Measurements from ENCODE around the gene TRMT112.

The TRMT112 gene

DNA sequence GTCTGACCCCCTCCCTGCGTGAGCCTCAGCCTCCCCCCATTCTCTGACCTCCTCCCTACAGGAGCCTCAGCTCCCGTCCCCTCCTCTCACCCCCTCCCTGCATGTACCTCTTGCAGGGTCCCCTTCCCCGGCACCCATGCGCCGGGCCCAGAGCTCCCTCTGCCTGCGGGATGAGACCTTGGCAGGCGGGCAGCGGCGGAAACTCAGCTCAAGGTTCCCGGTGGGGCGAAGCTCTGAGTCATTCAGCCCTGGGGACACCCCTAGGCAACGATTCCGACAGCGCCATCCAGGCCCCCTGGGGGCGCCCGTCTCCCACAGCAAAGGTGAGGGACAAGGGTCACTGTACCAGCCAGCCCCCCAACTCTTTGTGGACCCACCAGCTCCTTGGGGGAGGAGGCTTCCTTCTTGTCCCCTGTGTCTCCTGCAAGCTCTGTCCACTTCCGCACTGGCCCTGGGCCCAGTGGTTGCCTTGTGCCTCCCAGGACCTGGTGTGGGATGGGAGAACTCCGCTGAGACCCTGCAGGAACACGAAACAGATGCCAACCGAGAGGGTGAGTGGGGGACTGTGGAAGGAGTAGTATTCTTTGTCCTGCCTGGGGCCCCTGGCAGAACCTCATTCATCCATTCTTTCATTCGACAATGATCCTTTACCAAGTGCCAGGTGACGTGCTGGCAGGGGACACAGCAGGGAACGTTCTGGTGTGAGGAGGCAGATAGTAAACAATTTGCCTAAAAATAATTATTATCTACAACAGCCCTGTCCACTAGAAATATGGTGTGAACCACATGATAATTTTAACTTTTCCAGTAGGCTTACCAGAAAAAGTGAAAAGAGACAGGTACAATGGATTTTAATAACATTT lies 38.0 kb upstream of the TRMT112 start:
- peaks cover 5% of the 10 kb centered on the region for H3K36me3 Mint-ChIP-seq (ENCODE audit: low read depth)
- H3K9me3 Mint-ChIP-seq: no peaks in the 10 kb centered on the region
- H3K27ac Mint-ChIP-seq: no peak overlapping the region
- H3K4me3 Mint-ChIP-seq: no peak overlapping the region
- peaks cover 32% of the 10 kb centered on the region for H3K4me1 Mint-ChIP-seq (ENCODE audit: low read depth)
- no peaks in the 10 kb centered on the region for H3K27me3 Mint-ChIP-seq

DNA sequence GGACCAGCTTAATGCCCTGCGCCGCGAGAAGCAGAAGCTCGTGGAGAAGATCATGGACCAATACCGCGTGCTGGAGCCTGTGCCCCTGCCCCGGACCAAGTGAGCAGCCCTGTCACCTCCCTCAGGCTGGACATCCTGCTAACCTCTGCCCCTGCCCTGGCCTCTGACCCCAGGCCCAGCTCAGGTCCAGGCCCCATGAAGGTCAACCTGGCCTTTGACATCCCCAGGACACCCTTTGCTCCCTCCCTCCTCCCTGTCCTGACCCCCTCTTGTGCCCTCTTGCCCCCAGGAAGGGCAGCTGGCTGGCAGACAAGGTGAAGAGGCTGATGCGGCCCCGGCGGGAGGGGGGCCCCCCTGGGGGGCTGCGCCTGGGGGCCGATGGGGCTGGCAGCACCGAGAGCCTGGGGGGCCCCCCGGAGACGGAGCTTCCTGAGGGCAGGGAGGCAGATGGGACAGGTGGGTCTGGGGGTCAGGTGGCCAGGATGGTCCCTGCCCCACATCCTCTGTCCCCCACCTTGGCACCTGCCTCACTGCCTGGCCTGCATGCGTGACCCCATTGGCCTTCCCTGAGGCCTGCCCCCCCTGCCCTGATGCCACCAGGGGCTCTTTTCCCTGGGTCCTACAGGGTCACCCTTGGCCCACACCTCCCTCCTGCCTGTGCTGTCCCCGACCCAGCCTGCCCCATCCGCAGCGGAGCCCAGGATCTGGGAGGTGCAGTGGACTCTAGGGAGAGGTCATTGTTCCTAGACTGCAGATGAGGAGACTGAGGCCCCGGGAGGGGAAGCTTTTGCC lies 36.6 kb upstream of the TRMT112 start:
- H3K4me1 Mint-ChIP-seq (ENCODE audit: low read depth): peaks cover 23% of the 10 kb centered on the region
- H3K4me3 Mint-ChIP-seq: no peak overlapping the region
- no peak overlapping the region for H3K27ac Mint-ChIP-seq
- H3K36me3 Mint-ChIP-seq (ENCODE audit: low read depth): peaks cover 5% of the 10 kb centered on the region
- no peaks in the 10 kb centered on the region for H3K9me3 Mint-ChIP-seq
- no peaks in the 10 kb centered on the region for H3K27me3 Mint-ChIP-seq

DNA sequence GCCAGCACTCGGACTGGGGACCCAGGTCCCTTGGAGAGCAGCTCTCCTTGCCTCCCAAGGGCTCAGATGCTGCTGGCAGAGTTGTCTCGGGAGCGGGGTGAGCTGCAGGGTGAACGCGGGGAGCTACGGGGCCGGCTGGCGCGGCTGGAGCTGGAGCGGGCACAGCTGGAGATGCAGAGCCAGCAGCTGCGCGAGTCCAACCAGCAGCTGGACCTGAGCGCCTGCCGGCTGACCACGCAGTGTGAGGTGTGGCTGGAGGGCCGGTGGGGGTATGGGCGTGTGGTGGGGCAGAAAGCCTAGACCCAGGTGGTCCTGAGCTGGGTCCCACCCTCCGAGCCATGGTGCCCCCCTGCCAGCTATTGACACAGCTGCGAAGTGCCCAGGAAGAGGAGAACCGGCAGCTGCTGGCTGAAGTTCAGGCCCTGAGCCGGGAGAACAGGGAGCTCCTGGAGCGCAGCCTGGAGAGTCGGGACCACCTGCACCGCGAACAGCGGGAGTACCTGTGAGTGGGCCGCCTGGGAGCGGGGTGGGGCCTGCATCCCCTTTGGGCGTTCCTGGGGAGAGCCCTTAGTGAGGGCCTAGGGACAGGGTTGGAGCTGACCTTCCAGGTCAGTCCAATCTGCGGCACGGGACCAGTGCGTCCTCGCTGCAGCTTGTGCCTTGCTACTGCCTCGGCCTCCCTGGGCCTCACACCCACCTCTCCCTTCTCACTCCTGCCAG lies 35.8 kb upstream of the TRMT112 start:
- Mint-ChIP-seq H3K4me1 (ENCODE audit: low read depth) (peaks cover 20% of the 10 kb centered on the region), H3K4me3 (no peak overlapping the region), H3K36me3 (ENCODE audit: low read depth) (peaks cover 5% of the 10 kb centered on the region), H3K27me3 (no peaks in the 10 kb centered on the region), H3K27ac (no peak overlapping the region), H3K9me3 (no peaks in the 10 kb centered on the region)

DNA sequence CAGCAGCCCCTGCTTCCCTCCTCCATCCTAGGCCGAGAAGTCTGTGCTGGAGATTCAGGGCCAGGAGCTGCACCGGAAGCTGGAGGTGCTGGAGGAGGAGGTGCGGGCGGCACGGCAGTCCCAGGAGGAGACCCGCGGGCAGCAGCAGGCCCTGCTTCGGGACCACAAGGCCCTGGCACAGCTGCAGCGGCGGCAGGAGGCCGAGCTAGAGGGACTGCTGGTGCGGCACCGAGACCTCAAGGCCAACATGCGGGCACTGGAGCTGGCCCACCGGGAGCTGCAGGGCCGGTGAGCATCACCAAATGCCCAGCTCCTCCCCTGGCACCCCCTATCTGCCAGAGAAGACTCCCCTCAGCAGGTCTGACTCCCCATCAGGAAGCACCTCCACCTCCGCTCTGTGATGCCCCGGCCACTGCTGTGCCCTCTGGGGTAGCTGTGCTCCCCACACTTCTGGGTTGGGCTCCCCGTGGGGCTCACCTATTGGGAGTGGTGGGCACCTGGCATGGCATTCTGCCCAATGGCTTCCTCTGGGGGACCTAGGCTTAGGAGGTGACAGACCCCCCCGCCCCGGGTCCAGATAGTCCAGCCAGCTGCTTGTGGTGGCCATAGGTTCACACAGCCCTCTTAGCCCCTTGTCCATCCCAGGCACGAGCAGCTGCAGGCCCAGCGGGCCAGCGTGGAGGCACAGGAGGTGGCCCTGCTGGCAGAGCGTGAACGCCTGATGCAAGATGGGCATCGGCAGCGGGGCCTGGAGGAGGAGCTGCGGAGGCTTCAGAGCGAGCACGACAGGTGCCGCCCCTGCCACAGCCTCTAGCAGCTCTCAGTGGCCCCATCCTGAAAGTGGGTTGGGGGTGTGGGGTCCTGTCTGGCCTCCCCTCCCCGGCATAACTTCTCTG lies 35.0 kb upstream of the TRMT112 start:
- H3K9me3 Mint-ChIP-seq: no peaks in the 10 kb centered on the region
- no peaks in the 10 kb centered on the region for H3K27me3 Mint-ChIP-seq
- peaks cover 12% of the 10 kb centered on the region for H3K4me1 Mint-ChIP-seq (ENCODE audit: low read depth)
- peaks cover 5% of the 10 kb centered on the region for H3K36me3 Mint-ChIP-seq (ENCODE audit: low read depth)
- no peak overlapping the region for H3K27ac Mint-ChIP-seq
- H3K4me3 Mint-ChIP-seq: no peak overlapping the region

DNA sequence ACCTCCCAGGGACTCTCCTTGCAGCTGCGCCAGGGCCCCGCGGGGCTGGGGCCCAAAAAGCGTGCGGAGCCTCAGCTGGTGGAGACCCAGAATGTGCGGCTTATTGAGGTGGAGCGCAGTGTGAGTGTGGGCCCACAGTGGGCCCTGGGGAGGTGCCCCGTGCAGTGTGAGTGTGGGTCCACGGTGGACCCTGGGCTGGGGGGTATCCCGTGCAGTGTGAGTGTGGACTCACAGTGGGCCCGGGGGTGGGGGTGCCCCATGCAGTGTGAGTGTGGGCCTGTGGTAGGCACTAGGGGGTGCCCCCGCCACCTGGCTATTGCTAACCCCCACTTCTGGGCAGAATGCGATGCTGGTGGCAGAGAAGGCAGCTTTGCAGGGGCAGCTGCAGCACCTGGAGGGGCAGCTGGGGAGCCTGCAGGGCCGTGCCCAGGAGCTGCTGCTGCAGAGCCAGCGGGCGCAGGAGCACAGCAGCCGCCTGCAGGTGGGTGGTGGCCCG lies 33.8 kb upstream of the TRMT112 start:
- Mint-ChIP-seq H3K27me3 (no peaks in the 10 kb centered on the region), H3K27ac (no peak overlapping the region), H3K9me3 (no peaks in the 10 kb centered on the region), H3K36me3 (ENCODE audit: low read depth) (peaks cover 5% of the 10 kb centered on the region), H3K4me3 (no peak overlapping the region), H3K4me1 (ENCODE audit: low read depth) (peaks cover 6% of the 10 kb centered on the region)

DNA sequence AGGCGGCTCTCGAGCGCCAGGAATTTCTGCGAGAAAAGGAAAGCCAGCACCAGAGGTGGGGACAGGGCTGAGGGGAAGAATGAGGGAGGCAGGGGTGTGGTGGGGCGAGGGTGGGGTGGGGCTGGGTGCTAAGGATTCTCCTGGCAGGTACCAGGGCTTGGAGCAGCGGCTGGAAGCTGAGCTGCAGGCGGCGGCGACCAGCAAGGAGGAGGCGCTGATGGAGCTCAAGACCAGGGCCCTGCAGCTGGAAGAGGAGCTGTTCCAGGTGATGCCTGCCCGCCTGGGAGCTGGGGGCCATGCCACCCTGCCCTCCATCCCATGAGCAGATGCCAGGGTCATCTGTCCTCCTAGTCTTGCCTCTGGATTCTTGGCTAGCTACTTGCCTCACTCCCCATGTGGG lies 32.0 kb upstream of the TRMT112 start:
- Mint-ChIP-seq H3K27me3 (no peaks in the 10 kb centered on the region), H3K27ac (no peak overlapping the region), H3K4me1 (ENCODE audit: low read depth) (peaks cover 5% of the 10 kb centered on the region), H3K9me3 (no peaks in the 10 kb centered on the region), H3K36me3 (ENCODE audit: low read depth) (peaks cover 10% of the 10 kb centered on the region), H3K4me3 (no peak overlapping the region)

DNA sequence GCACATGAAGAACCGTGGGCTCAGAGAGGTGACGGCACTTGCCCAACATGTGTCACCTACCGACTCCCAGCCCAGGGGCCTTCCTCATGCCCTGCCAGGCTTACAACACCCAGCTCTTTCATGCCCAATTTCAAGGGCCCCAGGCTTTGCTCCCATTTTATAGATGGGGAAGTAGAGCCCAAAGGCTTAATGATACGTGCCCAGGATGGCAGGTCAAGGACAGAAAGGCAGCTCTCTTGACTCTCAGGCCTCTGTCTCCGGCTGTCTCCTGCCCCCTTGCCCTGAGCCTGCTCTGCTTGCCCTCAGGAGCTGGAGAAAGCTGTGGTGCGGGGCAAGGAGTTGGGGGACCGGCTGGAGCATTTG lies 31.6 kb upstream of the TRMT112 start:
- Mint-ChIP-seq H3K27me3 (no peaks in the 10 kb centered on the region), H3K4me1 (ENCODE audit: low read depth) (peaks cover 5% of the 10 kb centered on the region), H3K27ac (no peak overlapping the region), H3K4me3 (no peak overlapping the region), H3K9me3 (no peaks in the 10 kb centered on the region), H3K36me3 (ENCODE audit: low read depth) (peaks cover 10% of the 10 kb centered on the region)

DNA sequence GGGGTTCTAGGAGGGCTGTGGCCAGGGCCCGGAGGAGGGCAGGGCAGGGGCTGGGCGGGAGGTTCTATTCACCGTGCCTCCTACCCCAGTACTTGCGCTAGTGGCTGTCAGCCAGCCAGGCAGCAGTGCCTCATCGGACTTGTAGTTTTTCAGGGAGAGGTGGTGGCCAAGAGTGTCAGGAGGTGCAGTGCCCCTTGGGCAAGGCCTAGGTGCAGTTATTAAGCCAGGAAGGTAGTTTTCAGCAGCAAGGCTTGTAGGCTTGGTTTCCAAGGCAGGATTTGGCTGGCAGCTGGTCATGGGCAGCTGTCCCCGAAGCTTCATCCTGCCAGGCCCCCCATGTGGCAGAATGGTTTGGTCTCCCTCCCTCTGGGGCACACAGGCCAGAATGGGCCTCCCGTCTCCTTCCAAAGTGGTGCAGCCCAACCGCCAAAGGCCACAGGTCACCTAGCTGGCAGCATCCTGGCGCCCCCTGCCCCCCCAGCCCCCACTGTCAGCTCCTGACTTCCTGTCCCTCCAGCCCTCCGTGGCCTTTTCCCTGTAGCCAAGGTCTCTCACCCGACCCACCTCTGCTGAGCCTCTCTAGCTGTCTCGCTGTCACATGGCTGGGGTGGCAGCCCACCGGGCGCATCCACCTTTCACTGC lies 31.1 kb upstream of the TRMT112 start:
- Mint-ChIP-seq H3K27me3 (no peaks in the 10 kb centered on the region), H3K36me3 (ENCODE audit: low read depth) (peaks cover 10% of the 10 kb centered on the region), H3K27ac (no peak overlapping the region), H3K4me1 (ENCODE audit: low read depth) (peaks cover 5% of the 10 kb centered on the region), H3K9me3 (no peaks in the 10 kb centered on the region), H3K4me3 (no peak overlapping the region)

DNA sequence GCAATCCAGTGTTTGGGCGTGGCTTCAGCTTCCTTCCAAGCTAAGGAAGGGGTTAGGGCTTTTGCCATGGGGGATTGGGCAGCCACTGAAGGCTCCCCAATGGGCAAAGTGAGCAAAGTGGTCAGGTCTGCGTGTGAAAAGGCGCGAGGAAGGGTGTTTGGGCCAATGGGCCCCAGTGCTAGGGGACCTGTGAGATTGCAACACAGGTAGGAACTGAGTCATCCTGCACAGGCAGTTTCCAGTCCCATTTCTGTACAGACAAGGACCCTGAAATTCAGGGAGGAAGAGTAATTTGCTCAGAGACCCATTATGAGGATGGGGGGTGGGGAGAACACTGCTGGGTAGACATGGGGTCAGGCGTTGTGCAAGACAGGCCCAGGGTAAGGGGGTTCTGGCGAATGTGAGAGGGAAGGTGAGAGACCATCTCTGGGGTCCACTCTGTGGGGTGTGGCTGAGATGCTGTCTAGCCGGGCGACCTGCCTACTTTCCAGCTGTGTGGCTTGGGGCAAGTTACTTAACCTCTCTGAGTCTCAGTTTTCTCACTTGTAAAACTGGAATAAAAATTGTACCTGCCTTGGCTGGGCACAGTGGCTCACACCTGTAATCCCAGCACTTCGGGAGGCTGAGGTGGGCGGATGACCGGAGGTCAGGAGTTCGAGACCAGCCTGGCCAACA lies 30.0 kb upstream of the TRMT112 start:
- Mint-ChIP-seq H3K4me1 (ENCODE audit: low read depth) (peaks cover 11% of the 10 kb centered on the region), H3K4me3 (no peak overlapping the region), H3K36me3 (ENCODE audit: low read depth) (peaks cover 10% of the 10 kb centered on the region), H3K27ac (no peak overlapping the region), H3K27me3 (no peaks in the 10 kb centered on the region), H3K9me3 (no peaks in the 10 kb centered on the region)

DNA sequence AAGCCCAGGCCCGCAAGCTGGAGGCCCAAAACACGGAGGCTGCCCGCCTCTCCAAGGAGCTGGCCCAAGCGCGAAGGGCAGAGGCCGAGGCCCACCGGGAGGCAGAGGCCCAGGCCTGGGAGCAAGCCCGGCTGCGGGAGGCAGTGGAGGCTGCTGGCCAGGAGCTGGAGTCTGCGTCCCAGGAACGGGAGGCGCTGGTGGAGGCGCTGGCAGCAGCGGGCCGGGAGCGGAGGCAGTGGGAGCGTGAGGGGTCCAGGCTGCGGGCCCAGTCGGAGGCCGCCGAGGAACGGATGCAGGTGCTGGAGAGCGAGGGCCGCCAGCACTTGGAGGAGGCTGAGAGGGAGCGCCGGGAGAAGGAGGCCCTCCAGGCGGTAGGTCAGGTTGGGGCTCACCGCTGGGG lies 27.4 kb upstream of the TRMT112 start:
- H3K36me3 Mint-ChIP-seq (ENCODE audit: low read depth): peaks cover 14% of the 10 kb centered on the region
- H3K27me3 Mint-ChIP-seq: no peaks in the 10 kb centered on the region
- peaks cover 26% of the 10 kb centered on the region for H3K4me1 Mint-ChIP-seq (ENCODE audit: low read depth)
- no peak overlapping the region for H3K27ac Mint-ChIP-seq
- H3K4me3 Mint-ChIP-seq: no peak overlapping the region
- H3K9me3 Mint-ChIP-seq: no peaks in the 10 kb centered on the region

DNA sequence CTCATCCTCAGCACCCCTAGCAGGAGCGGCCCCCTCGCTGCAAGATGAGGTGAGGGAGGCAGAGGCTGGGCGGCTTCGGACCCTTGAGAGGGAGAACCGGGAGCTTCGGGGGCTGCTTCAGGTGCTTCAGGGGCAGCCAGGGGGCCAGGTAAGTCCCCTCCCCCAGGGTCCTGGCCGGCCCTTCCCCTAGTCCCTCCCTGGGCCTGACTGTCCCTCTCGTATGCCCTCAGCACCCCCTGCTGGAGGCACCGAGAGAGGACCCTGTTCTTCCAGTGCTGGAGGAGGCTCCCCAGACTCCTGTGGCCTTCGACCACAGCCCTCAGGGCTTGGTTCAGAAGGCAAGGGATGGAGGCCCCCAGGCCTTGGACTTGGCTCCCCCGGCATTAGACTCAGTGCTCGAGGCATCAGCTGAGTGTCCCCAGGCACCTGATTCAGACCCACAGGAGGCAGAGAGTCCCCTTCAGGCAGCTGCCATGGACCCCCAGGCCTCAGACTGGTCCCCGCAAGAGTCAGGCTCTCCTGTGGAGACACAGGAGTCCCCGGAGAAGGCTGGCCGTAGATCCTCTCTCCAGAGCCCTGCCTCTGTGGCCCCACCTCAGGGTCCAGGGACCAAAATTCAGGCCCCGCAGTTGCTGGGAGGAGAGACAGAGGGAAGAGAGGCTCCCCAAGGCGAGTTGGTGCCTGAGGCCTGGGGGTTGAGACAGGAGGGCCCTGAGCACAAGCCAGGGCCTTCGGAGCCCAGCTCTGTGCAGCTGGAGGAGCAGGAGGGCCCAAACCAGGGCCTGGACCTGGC lies 26.6 kb upstream of the TRMT112 start:
- Mint-ChIP-seq H3K36me3 (ENCODE audit: low read depth) (peaks cover 14% of the 10 kb centered on the region), H3K9me3 (no peaks in the 10 kb centered on the region), H3K27ac (no peak overlapping the region), H3K4me3 (no peak overlapping the region), H3K27me3 (no peaks in the 10 kb centered on the region), H3K4me1 (ENCODE audit: low read depth) (peaks cover 34% of the 10 kb centered on the region)

DNA sequence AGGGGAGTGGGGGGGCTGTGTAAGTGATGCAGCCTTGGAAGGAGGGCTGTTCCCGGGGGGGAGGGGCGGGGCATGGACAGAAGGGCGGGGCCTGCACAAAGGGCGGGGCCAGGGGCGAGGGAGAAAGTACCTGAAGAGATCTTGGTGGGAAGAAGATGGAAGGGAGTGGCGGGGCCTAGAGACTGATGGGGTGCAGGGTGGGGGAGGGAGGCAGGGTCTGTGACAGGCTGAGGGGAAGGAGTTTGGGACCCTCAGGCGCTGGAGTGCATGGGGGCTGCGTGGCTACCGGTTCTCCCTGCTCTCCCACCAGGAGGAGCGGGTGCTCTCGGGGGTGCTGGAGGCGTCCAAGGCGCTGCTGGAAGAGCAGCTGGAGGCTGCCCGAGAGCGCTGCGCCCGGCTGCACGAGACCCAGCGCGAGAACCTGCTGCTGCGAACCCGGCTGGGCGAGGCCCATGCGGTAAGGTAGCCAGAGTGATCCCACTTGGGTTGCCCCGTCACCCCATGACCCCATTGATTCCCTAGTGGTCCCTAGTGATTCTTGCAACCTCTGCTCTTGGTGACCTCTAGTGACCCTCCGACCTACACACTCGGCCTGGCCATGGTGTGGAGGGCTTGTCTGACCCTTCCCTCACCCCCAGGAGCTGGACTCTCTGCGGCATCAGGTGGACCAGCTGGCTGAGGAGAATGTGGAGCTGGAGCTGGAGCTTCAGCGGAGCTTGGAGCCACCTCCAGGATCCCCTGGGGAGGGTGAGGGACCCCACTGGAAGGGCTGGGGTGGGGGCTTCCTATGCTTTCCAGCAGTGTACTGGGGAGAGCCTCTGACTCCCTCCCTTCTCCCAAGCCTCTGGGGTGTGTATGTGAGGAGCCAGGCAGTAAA lies 25.7 kb upstream of the TRMT112 start:
- Mint-ChIP-seq H3K27ac (no peak overlapping the region), H3K4me1 (ENCODE audit: low read depth) (peaks cover 39% of the 10 kb centered on the region), H3K27me3 (no peaks in the 10 kb centered on the region), H3K9me3 (no peaks in the 10 kb centered on the region), H3K4me3 (peak overlapping the region; percentile 26), H3K36me3 (ENCODE audit: low read depth) (peaks cover 16% of the 10 kb centered on the region)
